Inflammatory macrophage treated with lipopolysaccharide for 4 hours (primary cell): Measurements from ENCODE around the gene PRSS33.

Experiments used
- DNase-seq: peaks from one replicate; pipeline ENCODE4 v3.0.0-alpha.2; 2020

Gene PRSS33

DNA sequence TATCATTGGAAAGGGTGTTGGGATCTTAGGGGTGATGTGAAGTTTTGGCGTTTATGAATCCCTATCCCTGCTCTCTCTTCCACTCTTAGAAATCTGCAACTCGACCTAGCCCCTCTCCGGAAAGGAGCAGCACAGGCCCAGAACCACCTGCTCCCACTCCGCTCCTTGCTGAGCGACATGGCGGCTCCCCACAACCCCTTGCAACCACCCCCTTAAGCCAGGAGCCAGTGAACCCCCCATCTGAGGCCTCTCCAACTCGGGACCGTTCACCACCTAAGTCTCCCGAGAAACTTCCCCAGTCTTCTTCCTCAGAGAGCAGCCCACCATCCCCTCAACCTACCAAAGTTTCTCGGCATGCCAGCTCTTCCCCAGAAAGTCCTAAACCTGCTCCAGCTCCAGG lies 25.9 kb downstream of the PRSS33 start:
- no peak for DNase-seq

DNA sequence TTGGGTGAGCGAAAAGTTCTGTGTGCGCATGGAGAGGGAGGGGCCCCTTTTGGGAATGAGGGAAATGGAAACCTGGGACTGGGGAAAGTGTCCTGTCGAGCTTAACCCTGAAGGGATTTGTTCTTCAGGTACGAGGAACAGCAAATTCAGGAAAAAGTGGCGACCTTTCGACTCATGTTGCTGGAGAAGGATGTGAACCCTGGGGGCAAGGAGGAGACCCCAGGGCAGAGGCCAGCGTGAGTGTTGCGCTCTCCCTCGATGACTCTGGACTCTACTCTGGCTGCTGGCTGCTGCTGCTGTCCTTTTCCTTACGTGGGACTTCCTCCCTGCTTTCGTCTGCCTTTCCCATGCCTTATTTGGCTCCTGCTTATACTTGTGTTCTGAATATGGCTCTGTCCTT lies 30.0 kb downstream of the PRSS33 start:
- no peak for DNase-seq

DNA sequence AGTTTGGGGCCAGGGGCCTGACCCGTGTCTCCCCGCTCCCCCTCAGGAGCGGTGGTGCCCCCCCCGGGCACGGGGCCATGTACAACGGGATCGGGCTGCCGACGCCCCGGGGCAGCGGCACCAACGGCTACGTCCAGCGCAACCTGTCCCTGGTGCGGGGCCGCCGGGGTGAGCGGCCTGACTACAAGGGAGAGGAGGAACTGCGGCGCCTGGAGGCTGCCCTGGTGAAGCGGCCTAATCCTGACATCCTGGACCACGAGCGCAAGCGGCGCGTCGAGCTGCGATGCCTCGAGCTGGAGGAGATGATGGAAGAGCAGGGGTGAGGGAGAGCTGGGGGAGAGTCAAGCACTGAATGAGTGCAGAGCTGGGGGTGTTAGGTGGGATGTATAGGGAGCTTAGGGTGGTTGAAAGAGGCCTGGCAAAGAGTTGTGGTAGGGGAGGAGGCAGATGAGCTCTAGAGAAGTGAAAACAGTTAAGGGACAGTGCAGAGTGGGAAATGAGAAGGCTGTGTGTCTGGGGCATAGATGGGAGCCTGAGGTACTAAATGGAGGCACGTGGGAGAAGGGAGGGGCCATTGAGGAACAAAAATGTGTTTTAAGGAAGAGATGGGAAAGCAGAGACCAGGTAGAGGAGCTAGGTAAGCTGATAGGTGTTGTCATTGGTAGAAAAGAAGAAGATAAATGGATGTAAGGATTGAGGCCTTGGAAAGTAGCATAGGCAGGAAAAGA lies 30.9 kb downstream of the PRSS33 start:
- no peak for DNase-seq

DNA sequence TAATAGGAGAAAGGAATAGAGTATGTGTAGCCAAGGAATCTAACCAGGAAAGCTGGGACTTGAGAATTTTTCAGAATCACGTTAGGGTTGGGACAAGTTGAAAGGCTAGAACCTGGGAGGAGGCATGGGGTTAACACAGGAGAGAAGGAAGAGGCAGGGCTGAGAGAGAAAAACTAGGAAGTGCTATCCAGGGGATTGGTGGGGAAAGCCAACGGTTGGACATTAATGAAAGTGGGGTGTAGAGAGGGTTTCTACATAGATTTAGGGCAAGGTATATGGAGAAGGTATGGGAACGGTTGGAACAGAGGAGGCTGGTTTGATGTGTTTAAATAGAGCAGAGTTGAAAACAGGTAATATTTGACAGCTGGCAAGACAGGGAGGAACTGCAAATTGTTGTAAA lies 32.2 kb downstream of the PRSS33 start:
- no peak for DNase-seq

DNA sequence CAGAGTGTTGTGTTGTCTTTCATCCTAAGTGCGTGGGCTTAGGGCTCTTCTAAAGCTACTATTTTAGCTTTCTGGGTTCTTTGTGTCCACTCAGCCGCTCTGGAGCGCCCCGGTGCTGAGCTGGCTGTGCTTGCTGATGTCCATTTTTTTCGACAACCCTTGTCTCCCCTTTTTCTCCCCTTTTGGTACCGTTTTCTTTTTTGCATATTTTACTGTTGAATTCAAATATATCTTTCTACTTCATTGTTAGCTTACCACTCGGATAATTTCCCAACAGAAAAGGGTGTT lies 33.7 kb downstream of the PRSS33 start:
- DNase-seq, result peak; percentile 24

DNA sequence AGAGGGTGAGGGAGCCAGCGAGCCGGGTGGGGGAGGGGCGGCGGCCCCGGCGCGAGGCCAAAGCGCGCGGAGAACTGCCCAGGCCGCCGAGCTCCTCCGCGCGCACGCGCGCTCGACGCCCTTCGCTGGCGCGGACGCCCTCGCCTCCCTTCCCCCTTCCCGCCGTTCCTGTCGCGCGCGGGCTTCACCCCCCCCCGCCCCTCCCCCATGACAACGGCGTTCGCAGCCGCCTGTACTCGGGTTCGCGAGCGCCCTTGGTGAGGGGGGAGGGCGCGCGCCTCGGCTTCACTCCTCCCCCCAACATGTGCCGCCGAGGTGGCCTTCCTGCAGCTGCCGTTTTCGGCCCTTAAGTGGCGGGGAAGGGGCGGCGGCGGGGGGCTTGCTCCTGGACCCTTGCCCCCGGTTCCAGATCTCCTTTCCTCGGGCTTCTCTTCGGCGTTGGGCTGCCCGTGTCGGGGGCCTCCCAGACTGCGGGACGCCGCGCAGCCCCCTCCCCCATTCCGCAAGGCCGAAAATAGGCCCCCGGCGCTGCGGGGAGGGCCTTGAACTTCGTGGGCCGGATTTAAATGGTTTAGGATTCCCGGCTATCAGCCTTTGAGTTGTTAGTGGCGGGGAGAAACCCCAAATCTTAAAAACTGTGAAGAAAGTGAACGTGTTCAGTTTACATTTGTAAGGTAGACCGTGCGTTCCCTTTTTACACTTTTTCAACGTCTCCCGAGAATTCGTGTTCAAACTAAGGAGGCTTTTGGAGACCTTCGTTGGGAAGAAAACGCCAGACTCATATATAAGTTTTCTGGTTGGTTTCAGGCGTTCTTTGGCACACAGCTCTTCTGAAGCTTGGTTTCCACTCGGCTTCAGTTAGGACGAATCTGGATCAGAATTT lies 34.3 kb downstream of the PRSS33 start:
- DNase-seq, result peak; percentile 78

DNA sequence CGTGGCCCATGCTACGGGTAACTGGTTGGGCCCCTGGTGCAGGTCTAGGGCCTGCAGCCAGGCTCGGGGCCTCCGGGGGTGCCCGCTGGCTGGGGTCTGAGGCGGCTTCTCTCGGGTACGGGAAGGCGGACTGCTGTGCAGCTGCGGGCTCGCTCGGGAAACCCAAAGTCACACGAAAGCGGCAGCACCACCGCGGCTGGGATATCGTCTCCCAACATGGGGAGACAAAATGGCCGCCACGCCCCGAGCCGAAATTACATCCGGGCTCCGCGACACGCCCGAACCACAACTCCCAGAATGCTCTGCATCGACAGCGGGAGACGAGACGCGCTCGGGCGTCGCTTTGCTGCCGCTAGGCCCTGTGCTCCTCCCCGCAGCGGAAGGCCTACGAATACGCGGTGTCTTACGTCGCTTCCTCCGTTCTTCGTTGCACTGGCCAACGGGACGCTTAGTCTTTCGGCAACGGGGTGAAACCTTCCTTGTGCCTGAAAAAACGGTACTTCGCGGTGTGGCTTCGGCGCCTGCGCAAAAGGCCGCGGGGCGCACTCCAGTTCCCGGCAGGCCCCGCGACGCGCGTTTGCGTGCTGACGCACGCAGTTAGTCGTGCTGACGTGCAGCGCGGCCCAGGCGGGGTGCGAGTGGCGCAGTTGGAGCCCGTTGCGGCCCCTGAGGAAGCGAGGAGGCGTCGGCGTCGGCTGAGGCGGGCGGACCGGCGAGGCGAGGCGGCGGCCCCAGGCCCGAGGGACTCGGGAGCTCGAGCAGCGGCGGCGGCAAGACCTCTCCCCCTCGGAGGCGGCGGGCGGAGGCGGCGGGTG lies 35.1 kb downstream of the PRSS33 start, which contains the start of gene SRRM2:
Gene SRRM2, plus strand, starts transcription at position 604 of the 815 bp plus-strand sequence. CDS start 3,727 bp downstream, outside the sequence.
- peak; percentile 98 for DNase-seq

DNA sequence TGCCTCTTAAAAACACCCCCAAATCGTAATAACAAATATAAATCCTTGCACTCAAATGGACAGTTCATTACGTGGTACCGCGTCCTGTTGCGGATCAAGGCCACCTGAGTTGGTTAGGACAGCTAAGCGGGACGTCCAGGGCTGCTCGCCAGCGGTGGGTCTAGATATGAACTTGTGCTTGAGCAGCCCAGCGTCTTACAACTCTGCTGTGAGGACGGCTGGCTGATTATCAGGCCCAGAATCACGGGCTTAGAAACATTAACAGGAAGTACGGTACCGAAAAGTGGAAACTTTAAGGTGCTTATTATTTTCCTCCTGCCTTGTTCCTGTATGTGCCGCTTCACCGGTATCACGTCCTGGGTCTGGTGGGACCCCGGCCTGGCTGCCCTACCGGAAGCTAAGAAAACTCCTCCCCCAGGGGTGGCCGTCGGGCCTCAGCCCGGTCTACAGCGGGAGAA lies 35.8 kb downstream of the PRSS33 start:
- no peak for DNase-seq

DNA sequence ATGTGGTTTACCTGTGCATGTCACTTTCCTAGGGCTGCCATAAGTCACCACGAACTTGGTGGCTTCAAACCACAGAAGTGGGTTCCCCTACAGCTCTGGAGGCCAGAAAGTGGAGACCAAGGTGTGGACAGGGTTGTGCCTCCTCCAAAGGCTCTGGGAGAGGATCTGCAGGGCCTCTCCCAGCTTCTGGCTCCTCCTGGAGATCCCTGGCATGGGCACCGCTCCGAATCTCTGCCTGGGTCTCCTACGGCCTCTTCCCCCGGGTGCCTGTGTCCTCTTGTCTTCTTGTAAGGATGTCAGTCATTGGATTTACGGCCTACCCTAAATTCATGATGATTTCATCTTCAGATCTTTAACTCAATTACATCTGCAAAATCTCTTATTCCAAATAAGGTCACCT lies 37.4 kb downstream of the PRSS33 start:
- DNase-seq, result no peak

DNA sequence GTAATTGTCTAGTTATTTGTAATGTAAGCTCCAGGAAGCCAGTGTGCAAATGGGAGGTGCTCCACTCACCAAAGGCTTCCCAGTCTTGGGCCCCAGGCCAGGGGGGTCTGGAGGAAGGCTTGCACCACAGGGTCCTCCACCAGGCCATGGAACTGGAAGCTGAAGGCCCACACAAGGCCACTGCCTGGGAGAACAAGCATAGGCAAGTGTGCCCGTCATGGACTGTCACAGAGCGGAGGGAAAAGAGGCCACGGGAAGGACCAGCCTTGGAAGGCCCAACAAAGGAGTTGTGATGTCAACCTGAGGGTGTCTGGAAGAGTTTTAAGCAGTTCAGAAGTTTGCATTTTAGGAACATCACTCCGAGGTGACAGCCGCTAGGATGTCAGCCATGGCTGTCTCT lies 37.9 kb downstream of the PRSS33 start:
- DNase-seq, result no peak

DNA sequence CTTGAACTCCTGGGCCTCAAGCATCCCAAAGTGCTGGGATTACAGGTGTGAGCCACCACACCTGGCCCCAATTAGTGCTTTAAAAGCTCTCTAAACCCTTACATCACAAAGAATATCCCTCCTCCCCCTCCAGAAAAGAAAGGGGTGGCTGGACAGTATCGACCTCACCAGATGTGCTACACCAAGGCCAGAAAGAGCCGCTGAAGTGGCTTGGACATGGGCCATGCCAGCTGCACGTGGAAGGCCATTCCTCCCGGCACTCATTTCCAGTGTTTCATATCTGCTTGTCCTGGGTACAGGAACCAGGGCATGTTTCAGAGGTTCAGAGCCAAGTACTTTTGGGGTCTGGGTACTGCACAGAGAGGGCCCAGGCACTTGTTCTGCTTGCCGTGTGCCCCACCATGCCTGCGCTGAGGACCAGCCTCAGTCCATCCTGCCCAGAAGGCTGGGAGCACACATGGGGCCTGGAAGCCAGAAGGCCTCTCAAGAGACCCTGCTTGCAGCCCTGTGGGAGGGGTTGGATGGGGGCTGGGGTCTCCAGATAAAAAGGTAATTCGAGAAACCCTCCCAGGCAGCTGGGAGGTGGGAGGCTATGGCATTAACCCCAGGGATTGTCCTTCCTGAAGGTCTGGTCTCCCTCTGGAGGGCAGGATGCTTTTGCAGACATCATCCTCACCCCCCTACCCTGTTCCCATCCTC lies 38.5 kb downstream of the PRSS33 start:
- no peak for DNase-seq

DNA sequence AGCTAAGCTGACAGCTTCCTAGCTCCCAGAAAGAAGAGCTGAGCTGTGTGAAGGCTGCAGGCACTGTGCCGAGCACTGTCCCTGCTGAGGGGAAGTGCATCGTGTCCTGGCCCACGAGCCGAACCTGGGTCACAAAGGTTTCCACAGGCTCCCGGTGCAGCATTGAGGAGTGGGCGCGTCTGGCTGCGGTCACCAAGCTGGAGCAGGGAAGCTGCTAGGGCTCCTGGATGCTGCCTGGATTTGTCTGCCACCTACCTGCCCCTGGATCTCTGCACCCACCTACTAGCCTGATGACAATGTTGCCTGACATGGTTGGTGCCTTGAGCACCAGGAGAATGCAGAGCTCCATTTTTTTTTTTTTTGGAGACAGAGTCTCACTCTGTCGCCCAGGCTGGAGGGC lies 41.4 kb downstream of the PRSS33 start:
- DNase-seq, result no peak

DNA sequence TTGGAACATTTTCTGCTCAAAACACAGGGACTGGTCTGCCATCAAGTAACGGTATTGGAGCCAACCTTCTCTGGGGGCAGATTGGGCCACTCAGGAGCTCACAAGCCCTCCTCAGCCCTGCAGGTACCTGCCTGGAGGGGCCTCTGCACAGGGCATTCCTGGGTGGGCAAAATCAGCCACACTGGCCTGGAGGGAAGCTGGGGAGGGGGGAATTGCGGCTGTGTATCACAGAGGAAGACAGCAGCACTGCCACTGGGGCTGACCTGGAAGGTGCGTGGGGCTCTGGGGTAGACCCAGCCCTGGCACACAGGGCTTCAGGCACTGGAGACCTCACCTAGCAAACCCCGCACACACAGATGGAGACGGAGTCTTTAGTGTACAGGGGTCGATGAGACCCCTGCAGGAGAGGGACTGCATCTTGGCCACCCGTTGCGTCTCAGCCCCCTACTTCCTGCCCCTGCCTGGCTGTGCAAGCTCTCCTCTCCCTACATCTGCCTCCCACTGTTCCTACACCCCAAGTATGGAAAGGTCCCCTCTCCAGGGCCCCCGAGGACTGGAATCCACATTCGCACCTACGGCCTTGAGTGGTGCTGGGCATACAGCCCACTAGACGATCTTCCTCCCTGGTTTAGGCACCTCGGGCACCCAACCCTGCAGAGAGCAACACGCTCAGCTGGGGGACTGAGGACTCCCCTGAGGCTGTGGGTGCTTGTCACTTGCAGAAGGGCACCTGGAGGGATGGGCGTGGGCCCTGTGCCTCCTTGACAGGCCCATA lies 42.1 kb downstream of the PRSS33 start:
- no peak for DNase-seq

DNA sequence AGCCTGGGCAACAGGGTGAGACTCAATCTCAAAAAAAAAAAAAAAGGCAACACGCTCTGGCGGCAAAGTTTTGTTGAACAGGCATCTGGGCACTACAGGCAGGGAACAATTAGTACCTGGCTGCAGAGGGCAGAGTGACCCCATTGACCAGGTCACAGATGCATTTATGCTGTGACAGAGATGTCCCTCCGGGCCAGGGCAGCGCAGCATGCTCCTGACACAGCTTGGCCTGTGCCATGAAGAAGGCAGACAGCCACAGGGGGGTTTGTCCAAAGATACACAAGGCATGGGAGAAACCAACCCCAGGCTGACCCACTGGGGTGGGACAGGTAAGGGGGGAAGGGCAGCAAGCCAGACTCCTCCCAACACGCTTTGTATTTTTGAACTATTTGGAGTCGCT lies 42.6 kb downstream of the PRSS33 start:
- no peak for DNase-seq

DNA sequence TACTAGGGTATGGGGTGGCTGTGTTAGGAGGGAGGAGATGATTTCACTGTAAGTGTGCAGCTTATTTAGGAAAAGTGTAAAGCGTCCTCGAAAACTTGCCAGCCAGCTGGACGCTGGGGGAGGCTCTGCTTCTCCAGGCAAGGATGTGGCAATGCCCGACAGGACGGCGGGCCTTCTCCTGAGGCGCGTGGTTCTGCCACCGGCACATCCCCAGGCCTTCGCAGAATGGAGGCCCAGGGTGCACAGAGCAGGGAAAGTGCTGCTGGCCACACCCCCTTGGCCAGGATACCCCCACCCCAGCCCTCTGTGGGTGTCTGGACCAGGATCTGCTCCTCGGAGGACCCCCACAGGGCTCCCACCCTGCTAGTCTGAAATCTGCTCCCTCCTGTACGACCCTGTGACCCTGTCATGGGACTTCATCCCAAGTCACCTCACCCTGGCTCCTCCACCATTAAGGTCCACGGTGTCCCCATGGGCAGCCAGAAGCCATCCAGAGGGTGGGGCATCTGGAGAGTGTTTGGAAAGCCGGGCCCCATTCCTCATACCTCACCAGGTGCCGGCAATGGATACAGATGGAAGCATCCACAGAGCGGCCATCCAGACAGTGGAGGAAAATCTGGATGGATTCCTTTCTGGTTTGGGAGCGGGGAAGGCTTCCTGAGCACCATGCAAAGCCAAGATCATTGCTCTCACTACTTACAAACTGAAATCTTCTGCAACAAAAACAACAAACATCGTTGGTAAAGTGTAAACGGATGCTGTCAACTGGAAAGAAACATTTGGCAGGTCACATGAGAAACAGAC lies 44.2 kb downstream of the PRSS33 start:
- DNase-seq, result no peak

DNA sequence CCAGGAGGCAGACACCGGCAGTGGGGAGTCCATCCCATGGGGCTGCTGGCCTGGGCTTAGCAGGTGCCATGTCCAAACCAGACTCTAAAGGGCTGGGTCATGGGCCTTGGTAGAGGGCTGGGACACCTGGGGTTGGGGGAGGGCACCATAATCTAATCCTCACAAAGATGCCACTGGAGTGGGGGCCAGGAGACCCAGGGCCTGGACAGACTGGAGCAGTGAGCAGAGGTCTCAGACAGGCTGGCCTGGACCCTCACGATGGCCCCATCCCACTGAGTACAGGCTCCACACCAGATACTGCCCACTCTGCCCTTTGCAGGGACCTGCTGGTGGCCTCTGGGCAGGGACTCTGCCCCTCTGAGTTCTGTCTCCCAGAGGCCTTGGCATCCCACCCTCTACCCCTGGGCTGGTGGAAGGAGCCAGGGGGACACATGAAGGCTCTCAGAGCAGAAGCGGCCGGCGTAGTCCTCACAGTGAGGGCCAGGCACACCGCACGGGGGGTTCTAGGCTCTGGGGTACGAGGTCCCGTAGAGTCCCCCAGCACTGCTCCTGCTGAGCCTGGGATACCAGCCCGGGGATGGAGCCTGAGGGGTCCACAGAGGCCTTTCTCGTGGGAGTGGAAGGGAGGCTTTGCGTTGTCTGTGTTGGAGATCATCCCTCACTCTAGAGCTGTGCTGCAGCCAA lies 44.9 kb downstream of the PRSS33 start:
- DNase-seq, result no peak

DNA sequence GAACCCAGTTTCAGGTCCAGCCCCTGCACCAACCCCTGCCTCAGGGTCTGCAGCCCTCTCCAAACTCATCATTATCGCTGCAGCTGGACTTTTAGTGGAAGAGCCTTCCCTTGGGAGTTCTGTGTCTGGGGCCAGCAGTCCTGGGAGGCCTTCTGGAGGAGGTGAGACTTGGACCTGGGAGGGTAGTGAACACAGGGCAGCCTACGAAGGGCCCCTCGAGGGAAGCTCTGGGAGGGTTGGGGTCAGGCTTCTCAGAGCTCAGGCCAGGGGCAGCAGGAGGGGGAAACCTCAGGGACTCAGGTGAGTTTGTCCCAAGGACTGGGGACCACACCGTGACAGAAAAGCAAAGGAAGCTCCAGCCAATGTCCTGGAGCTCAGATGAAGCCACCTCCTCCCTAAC lies 46.2 kb downstream of the PRSS33 start:
- no peak for DNase-seq

DNA sequence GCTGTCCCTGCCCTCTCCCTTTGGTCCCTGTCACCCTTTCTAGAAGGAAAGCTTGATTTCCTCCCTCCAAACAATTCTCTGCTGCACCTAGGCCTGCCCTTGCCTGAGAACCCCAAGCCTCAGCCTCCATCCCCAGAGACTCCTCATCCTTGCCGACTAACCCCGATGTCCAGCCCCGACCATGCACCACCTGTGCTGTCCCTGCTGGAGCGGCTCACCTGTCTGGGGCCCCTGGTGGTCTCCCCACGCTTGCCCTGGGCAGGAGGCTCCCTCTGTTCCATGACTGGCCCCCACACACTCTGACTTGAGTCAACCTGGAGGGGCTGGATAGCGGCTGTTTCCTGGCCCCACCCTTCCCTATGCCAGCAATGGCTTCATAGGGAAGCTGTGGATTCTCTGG lies 46.9 kb downstream of the PRSS33 start:
- no peak for DNase-seq

DNA sequence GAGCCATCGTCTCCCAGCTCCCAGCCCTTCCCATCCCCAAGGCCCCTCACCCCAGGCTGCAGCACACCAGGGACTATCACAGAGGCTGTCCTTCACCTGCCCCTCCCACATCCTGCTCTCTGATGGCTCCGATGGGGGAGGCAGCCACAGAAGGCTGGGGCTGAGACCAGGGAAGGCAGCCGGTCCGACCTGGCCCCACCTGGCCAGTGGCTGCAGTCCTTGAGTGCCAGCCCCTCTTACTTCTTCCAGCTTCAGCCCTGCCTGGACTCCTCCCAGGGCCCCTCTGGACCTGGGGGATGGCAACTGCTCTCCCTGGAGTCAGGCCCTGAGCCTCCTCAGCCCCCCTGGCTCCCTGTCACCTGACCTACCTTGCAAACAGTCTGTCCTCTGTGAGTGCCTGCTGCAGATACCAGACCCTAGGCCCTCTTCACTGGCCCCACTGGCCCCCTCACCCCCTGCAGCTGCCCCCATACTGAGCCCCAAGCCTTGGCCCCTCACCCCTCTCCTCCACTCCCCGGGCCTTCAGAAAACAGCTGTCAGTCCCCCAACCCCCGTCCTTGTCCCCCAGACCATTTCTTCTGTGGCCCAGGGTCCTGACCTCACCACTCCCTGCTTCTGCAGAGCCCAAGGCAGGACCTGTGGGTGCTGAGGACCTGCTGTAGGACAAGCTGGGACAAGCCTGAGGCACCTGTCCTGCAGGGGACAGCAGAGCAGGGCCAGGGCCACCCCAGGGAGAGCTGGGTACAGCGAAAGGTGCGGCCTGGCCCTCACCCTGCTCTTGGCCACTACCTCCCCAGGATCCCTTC lies 47.5 kb downstream of the PRSS33 start:
- DNase-seq, result no peak

DNA sequence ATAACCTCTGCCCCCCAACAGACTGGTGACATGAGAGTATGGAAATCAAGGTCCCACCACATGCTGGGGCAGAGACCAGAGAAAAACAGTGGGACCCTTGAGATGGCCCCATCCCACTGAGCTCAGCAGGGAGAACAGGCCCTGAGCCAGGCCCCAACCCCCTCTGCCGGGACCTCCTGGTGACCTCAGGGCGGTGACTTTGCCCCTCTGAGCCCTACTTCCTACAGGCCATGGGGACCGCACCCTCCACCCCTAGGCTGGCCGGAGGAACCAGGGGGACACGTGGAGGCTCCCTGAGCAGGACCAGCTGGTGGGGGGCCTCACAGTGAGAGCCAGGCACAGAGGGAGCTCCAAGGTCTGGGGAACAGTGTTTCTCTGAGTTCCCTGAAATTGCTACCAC lies 48.7 kb downstream of the PRSS33 start:
- no peak for DNase-seq
